Activated CD4-positive, alpha-beta memory T cell treated with anti-CD3 and anti-CD28 coated beads, Interleukin-2, amount 10 ng/mL, durations not matched to agents 7 days and 5 days (primary cell): Measurements from ENCODE around the gene PRKG1. TPM values are rescaled to one million over a fixed set of nuclear protein-coding genes. Genes with fewer than 3 reads are reported as not detected.
"Not testable (repeated sequence)": the region's sequence is repeated elsewhere in the genome, so short reads cannot be mapped to it uniquely, and the experiment has no call there.

Experiments
- CTCF ChIA-PET: fragments of 350-600 bp; sonication (Branson Sonifier 250); formaldehyde crosslinking; loops from one replicate; lab custom pipeline; 2021; ENCODE audit warnings: antibody characterized with exemption, inconsistent platforms; lab: Charles Lee
- POLR2A ChIA-PET: fragments of 350-600 bp; sonication (Branson Sonifier 250); formaldehyde crosslinking; loops from one replicate; lab custom pipeline; 2021; ENCODE audit warnings: antibody characterized with exemption; lab: Charles Lee
- DNase-seq: peaks from one replicate; pipeline ENCODE4 v3.0.0-alpha.2; 2020
- H3K27ac Mint-ChIP-seq: one replicate; pipeline ENCODE4 v1.8.0; 2021; ENCODE audit warnings: mild to moderate bottlenecking, mixed read lengths
- H3K27me3 Mint-ChIP-seq: one replicate; pipeline ENCODE4 v1.8.0; 2021; ENCODE audit warnings: mixed read lengths
- H3K36me3 Mint-ChIP-seq: one replicate; pipeline ENCODE4 v1.8.0; 2021; ENCODE audit warnings: low read depth, mixed read lengths
- H3K4me1 Mint-ChIP-seq: one replicate; pipeline ENCODE4 v1.8.0; 2021; ENCODE audit warnings: mixed read lengths
- H3K4me3 Mint-ChIP-seq: one replicate; pipeline ENCODE4 v1.8.0; 2021; ENCODE audit warnings: mild to moderate bottlenecking, mixed read lengths
- H3K9me3 Mint-ChIP-seq: one replicate; pipeline ENCODE4 v1.8.0; 2021; ENCODE audit warnings: mixed read lengths
- total RNA-seq, 2 experiments: library from RNA; stranded (reverse); gene quantifications; one replicate each; pipeline ENCODE4 v1.2.3, GENCODE V29; 2021

Gene PRKG1
- total RNA-seq, 2 experiments from 2014 or later = not detected

- Mint-ChIP-seq H3K4me1 (no peaks in the 10 kb centered on the region), H3K36me3 (no peaks in the 10 kb centered on the region), H3K9me3 (no peaks in the 10 kb centered on the region), H3K4me3 (no peak overlapping the region), H3K27ac (no peak overlapping the region), H3K27me3 (no peaks in the 10 kb centered on the region)
- no peak for DNase-seq
- POLR2A ChIA-PET = no interaction called here
- CTCF ChIA-PET = no interaction called here
Observed at GRCh38 chr10:51269821-51270220, 195.5 kb downstream of the PRKG1 start.

GRCh38 chr10:51270936-51271530 is 196.7 kb downstream of the PRKG1 start:
- ChIA-PET CTCF (no interaction called here), POLR2A (no interaction called here)
- Mint-ChIP-seq H3K36me3 (no peaks in the 10 kb centered on the region), H3K9me3 (peaks cover 2% of the 10 kb centered on the region), H3K27ac (no peak overlapping the region), H3K27me3 (no peaks in the 10 kb centered on the region), H3K4me1 (no peaks in the 10 kb centered on the region), H3K4me3 (no peak overlapping the region)
- no peak for DNase-seq

GRCh38 chr10:51272099-51272498 is 197.8 kb downstream of the PRKG1 start:
- H3K4me3 Mint-ChIP-seq, H3K36me3 Mint-ChIP-seq, H3K9me3 Mint-ChIP-seq, H3K27me3 Mint-ChIP-seq, DNase-seq, POLR2A ChIA-PET, H3K27ac Mint-ChIP-seq, H3K4me1 Mint-ChIP-seq, CTCF ChIA-PET: not testable (repeated sequence)

- POLR2A ChIA-PET = no interaction called here
- no peaks in the 10 kb centered on the region for H3K36me3 Mint-ChIP-seq
- DNase-seq = no peak
- peaks cover 2% of the 10 kb centered on the region for H3K9me3 Mint-ChIP-seq
- H3K27ac Mint-ChIP-seq = no peak overlapping the region
- CTCF ChIA-PET = no interaction called here
- H3K4me1 Mint-ChIP-seq = no peaks in the 10 kb centered on the region
- H3K27me3 Mint-ChIP-seq = no peaks in the 10 kb centered on the region
- H3K4me3 Mint-ChIP-seq = no peak overlapping the region
Observed at GRCh38 chr10:51272555-51272954, 198.3 kb downstream of the PRKG1 start.

GRCh38 chr10:51273574-51273973 is 199.3 kb downstream of the PRKG1 start:
- CTCF ChIA-PET = no interaction called here
- no peak for DNase-seq
- Mint-ChIP-seq H3K9me3 (peaks cover 2% of the 10 kb centered on the region), H3K27me3 (no peaks in the 10 kb centered on the region), H3K27ac (no peak overlapping the region), H3K4me1 (no peaks in the 10 kb centered on the region), H3K4me3 (no peak overlapping the region), H3K36me3 (no peaks in the 10 kb centered on the region)
- POLR2A ChIA-PET = no interaction called here

- H3K4me3 Mint-ChIP-seq, H3K36me3 Mint-ChIP-seq, POLR2A ChIA-PET, H3K27me3 Mint-ChIP-seq, H3K9me3 Mint-ChIP-seq, H3K4me1 Mint-ChIP-seq, CTCF ChIA-PET, H3K27ac Mint-ChIP-seq, DNase-seq: not testable (repeated sequence)
Observed at GRCh38 chr10:51276097-51276496, 201.8 kb downstream of the PRKG1 start.

GRCh38 chr10:51281387-51281786 is 207.1 kb downstream of the PRKG1 start:
- POLR2A ChIA-PET, H3K4me1 Mint-ChIP-seq, H3K9me3 Mint-ChIP-seq, H3K27ac Mint-ChIP-seq, H3K4me3 Mint-ChIP-seq, H3K36me3 Mint-ChIP-seq, CTCF ChIA-PET, H3K27me3 Mint-ChIP-seq, DNase-seq: not testable (repeated sequence)

GRCh38 chr10:51285601-51286000 is 211.3 kb downstream of the PRKG1 start:
- POLR2A ChIA-PET = no interaction called here
- H3K36me3 Mint-ChIP-seq = no peaks in the 10 kb centered on the region
- no peaks in the 10 kb centered on the region for H3K27me3 Mint-ChIP-seq
- no peaks in the 10 kb centered on the region for H3K4me1 Mint-ChIP-seq
- CTCF ChIA-PET = no interaction called here
- no peak overlapping the region for H3K27ac Mint-ChIP-seq
- no peak for DNase-seq
- H3K9me3 Mint-ChIP-seq = peaks cover 1% of the 10 kb centered on the region
- no peak overlapping the region for H3K4me3 Mint-ChIP-seq

- H3K9me3 Mint-ChIP-seq = no peaks in the 10 kb centered on the region
- CTCF ChIA-PET = no interaction called here
- POLR2A ChIA-PET = no interaction called here
- H3K27ac Mint-ChIP-seq = no peak overlapping the region
- H3K4me3 Mint-ChIP-seq = no peak overlapping the region
- H3K27me3 Mint-ChIP-seq = no peaks in the 10 kb centered on the region
- H3K36me3 Mint-ChIP-seq = no peaks in the 10 kb centered on the region
- DNase-seq = no peak
- H3K4me1 Mint-ChIP-seq = no peaks in the 10 kb centered on the region
Observed at GRCh38 chr10:51288511-51288910, 214.2 kb downstream of the PRKG1 start.

- Mint-ChIP-seq H3K9me3 (no peaks in the 10 kb centered on the region), H3K36me3 (no peaks in the 10 kb centered on the region), H3K4me3 (no peak overlapping the region), H3K27me3 (no peaks in the 10 kb centered on the region), H3K27ac (no peak overlapping the region), H3K4me1 (no peaks in the 10 kb centered on the region)
- POLR2A ChIA-PET = no interaction called here
- CTCF ChIA-PET = interaction anchor here (0.6 kb wide), 1 partner anchor 83 kb away, joined by 3 read pairs; no protein-coding TSS in a partner anchor
- no peak for DNase-seq
Observed at GRCh38 chr10:51289519-51289918, 215.2 kb downstream of the PRKG1 start.

- Mint-ChIP-seq H3K4me3 (no peak overlapping the region), H3K4me1 (no peaks in the 10 kb centered on the region), H3K9me3 (no peaks in the 10 kb centered on the region), H3K27me3 (no peaks in the 10 kb centered on the region), H3K27ac (no peak overlapping the region), H3K36me3 (no peaks in the 10 kb centered on the region)
- ChIA-PET POLR2A (no interaction called here), CTCF (no interaction called here)
- no peak for DNase-seq
Observed at GRCh38 chr10:51291961-51292360, 217.7 kb downstream of the PRKG1 start.

- Mint-ChIP-seq H3K27ac (no peak overlapping the region), H3K9me3 (no peaks in the 10 kb centered on the region), H3K27me3 (no peaks in the 10 kb centered on the region), H3K4me3 (no peak overlapping the region), H3K4me1 (no peaks in the 10 kb centered on the region), H3K36me3 (no peaks in the 10 kb centered on the region)
- ChIA-PET POLR2A (no interaction called here), CTCF (no interaction called here)
- no peak for DNase-seq
Observed at GRCh38 chr10:51297438-51297837, 223.2 kb downstream of the PRKG1 start.

GRCh38 chr10:51300617-51301304 is 226.5 kb downstream of the PRKG1 start:
- H3K9me3 Mint-ChIP-seq = no peaks in the 10 kb centered on the region
- no peaks in the 10 kb centered on the region for H3K4me1 Mint-ChIP-seq
- no peaks in the 10 kb centered on the region for H3K27me3 Mint-ChIP-seq
- ChIA-PET CTCF (no interaction called here), POLR2A (no interaction called here)
- DNase-seq = no peak
- H3K4me3 Mint-ChIP-seq = no peak overlapping the region
- H3K27ac Mint-ChIP-seq = no peak overlapping the region
- no peaks in the 10 kb centered on the region for H3K36me3 Mint-ChIP-seq

GRCh38 chr10:51301644-51302043 is 227.4 kb downstream of the PRKG1 start:
- H3K27me3 Mint-ChIP-seq = no peaks in the 10 kb centered on the region
- no peaks in the 10 kb centered on the region for H3K9me3 Mint-ChIP-seq
- no peaks in the 10 kb centered on the region for H3K36me3 Mint-ChIP-seq
- H3K4me3 Mint-ChIP-seq = no peak overlapping the region
- ChIA-PET CTCF (no interaction called here), POLR2A (no interaction called here)
- no peaks in the 10 kb centered on the region for H3K4me1 Mint-ChIP-seq
- DNase-seq = no peak
- H3K27ac Mint-ChIP-seq = no peak overlapping the region
